H1 (cell line): Measurements from ENCODE around the gene CTSW. TPM values are rescaled to one million over a fixed set of nuclear protein-coding genes. Genes with fewer than 3 reads are reported as not detected.
A peak's percentile ranks its signal among the peaks of the same experiment; 100 is the strongest.

Experiments used
- ATF3 ChIP-seq: IDR thresholded peaks from 2 replicates; pipeline ENCODE4 v1.6.1; 2011; ENCODE audit warnings: low read depth, mild to moderate bottlenecking, low read length; ENCODE audit not compliant: insufficient read depth
- CBX8 ChIP-seq: fragments of 300-800, 300-1000 bp; sonication (generic); IDR thresholded peaks from 2 replicates; pipeline ENCODE4 v1.7.1; 2016; ENCODE audit warnings: low read depth, low read length, borderline replicate concordance
- CREB1 ChIP-seq: IDR thresholded peaks from 2 replicates; pipeline ENCODE4 v1.6.1; 2012; ENCODE audit warnings: inconsistent platforms
- CTBP2 ChIP-seq: IDR thresholded peaks from 2 replicates; pipeline ENCODE4 v1.7.0; 2011; ENCODE audit warnings: borderline replicate concordance, mild to moderate bottlenecking, moderate library complexity, mixed read lengths, low read length; ENCODE audit not compliant: insufficient read depth, insufficient read length
- E2F6 ChIP-seq: IDR thresholded peaks from 2 replicates; pipeline ENCODE4 v1.6.1; 2012; ENCODE audit warnings: inconsistent platforms
- FOSL1 ChIP-seq: IDR thresholded peaks from 2 replicates; pipeline ENCODE4 v1.6.1; 2011; ENCODE audit warnings: mild to moderate bottlenecking, low read depth, low read length, moderate library complexity; ENCODE audit not compliant: insufficient read depth
- HDAC2 ChIP-seq, 2 experiments: fragments of 300-600 bp in 1 of 2; sonication (generic) in 1 of 2; IDR thresholded peaks; 2 replicates each; pipeline ENCODE4 v1.6.1; 2011 to 2012; ENCODE audit warnings: low read depth in 2 of 2, low read length in 2 of 2, mild to moderate bottlenecking in 2 of 2, moderate library complexity in 2 of 2, borderline replicate concordance in 1 of 2, inconsistent platforms in 1 of 2
- KDM1A ChIP-seq: fragments of 200-600, 300-600 bp; sonication (generic); IDR thresholded peaks from 2 replicates; pipeline ENCODE4 v1.7.1; 2016; ENCODE audit warnings: mild to moderate bottlenecking, low read length, borderline replicate concordance
- KDM4A ChIP-seq: IDR thresholded peaks from one replicate; pipeline ENCODE4 v1.7.1; 2012; ENCODE audit warnings: low read depth, mild to moderate bottlenecking, moderate library complexity, low read length, inconsistent platforms; ENCODE audit not compliant: severe bottlenecking
- NANOG ChIP-seq: IDR thresholded peaks from 2 replicates; pipeline ENCODE4 v1.6.1; 2011; ENCODE audit warnings: low read length, low read depth, mild to moderate bottlenecking, inconsistent platforms; ENCODE audit not compliant: insufficient read depth, poor library complexity, severe bottlenecking
- NRF1 ChIP-seq: IDR thresholded peaks from 2 replicates; pipeline ENCODE4 v1.6.1; 2011; ENCODE audit warnings: mild to moderate bottlenecking, low read depth, low read length, improper control_type of control experiment
- POLR2A ChIP-seq, 2 experiments: IDR thresholded peaks; 1 replicate in 1 of 2; 2 replicates in 1 of 2; pipeline ENCODE4 v1.6.1; 2011; ENCODE audit warnings: low read depth in 2 of 2, low read length in 2 of 2, mild to moderate bottlenecking in 2 of 2; ENCODE audit errors: control extremely low read depth in 1 of 2
- RAD21 ChIP-seq, 2 experiments: IDR thresholded peaks in 1 of 2; conservative IDR thresholded peaks in 1 of 2; 2 replicates each; pipeline ENCODE4 v1.6.1; 2011; ENCODE audit warnings: low read depth in 2 of 2, low read length in 2 of 2, improper control_type of control experiment in 1 of 2, inconsistent platforms in 1 of 2, mild to moderate bottlenecking in 1 of 2, moderate library complexity in 1 of 2
- SIN3A ChIP-seq, 2 experiments: IDR thresholded peaks in 1 of 2; conservative IDR thresholded peaks in 1 of 2; 2 replicates each; pipeline ENCODE4 v1.6.1; 2011 to 2012; ENCODE audit warnings: low read length in 2 of 2, improper control_type of control experiment in 1 of 2, low read depth in 1 of 2, mild to moderate bottlenecking in 1 of 2
- TAF1 ChIP-seq: IDR thresholded peaks from 2 replicates; pipeline ENCODE4 v1.6.1; 2011; ENCODE audit warnings: mild to moderate bottlenecking, low read depth, low read length
- TAF7 ChIP-seq: optimal IDR thresholded peaks from 2 replicates; pipeline ENCODE3; 2011; ENCODE audit warnings: low read depth, mild to moderate bottlenecking, inconsistent platforms, low read length, moderate library complexity, borderline replicate concordance
- TBP ChIP-seq: IDR thresholded peaks from 2 replicates; pipeline ENCODE4 v1.6.1; 2011; ENCODE audit warnings: low read depth, low read length, improper control_type of control experiment
- USF2 ChIP-seq: IDR thresholded peaks from 2 replicates; pipeline ENCODE4 v1.6.1; 2011; ENCODE audit warnings: low read length, improper control_type of control experiment
- polyA plus RNA-seq, 7 experiments: library from polyadenylated mRNA; depleted of rRNA in 3 of 7; stranded (reverse) in 5 of 7; unstranded in 2 of 7; fragments of >200 nt in 5 of 7; fragments of 200-250 nt in 2 of 7; gene quantifications; 1 replicate in 5 of 7; 2 replicates in 1 of 7; 4 replicates in 1 of 7; pipeline versions ENCODE4 v1.2.1 to v1.2.3, GENCODE V29; 2011 to 2013; ENCODE audit warnings: missing spikeins in 2 of 7, mixed read lengths in 2 of 7
- total RNA-seq: library from RNA; stranded (reverse); fragmentation: NEBNext Ultra II Directional; extraction: Animal tissue kit (Norgen Biotek cat#: 25700); gene quantifications from 2 replicates; pipeline ENCODE4 v1.2.1, GENCODE V29; 2021

CTSW gene
- total and polyA plus RNA-seq, 2 of the 8 experiments (the other 6 are each of a cell fraction or from before 2014, with no cell fraction given): not detected

- no peak for TF ChIP-seq USF2
- TF ChIP-seq SIN3A (conservative IDR thresholded peaks at IDR 0.05 in 1 of 2, IDR thresholded peaks at IDR 0.05 in 1 of 2; ENCODE audit: low read depth in 1 of 2, low read length in 2 of 2): 0 out of 4 replicates have a peak, but pooled peaks of 1 of the 2 experiments have one; percentile 47
- TF ChIP-seq POLR2A (IDR thresholded peaks at IDR 0.05; ENCODE audit: control extremely low read depth in 1 of 2, low read depth in 2 of 2, low read length in 2 of 2): no peak; a peak in 1 of 3 replicates
- TF ChIP-seq KDM4A: no peak
- TF ChIP-seq CTBP2: no peak
- TF ChIP-seq KDM1A: no peak
- no peak for TF ChIP-seq ATF3
- peak in 1 of 2 experiments; percentile 32; a peak in 1 of 4 replicates for TF ChIP-seq RAD21 (IDR thresholded peaks at IDR 0.05 in 1 of 2, conservative IDR thresholded peaks at IDR 0.05 in 1 of 2; ENCODE audit: low read depth in 2 of 2, low read length in 2 of 2)
- no peak for TF ChIP-seq CBX8
- TF ChIP-seq E2F6: no peak
- no peak for TF ChIP-seq NRF1
- TF ChIP-seq TBP: no peak; the same call in 1 of the 2 replicates
- TF ChIP-seq FOSL1: no peak
- TF ChIP-seq TAF7: peak; percentile 40
- TF ChIP-seq HDAC2 (IDR thresholded peaks at IDR 0.05; ENCODE audit: borderline replicate concordance in 1 of 2, low read depth in 2 of 2, low read length in 2 of 2): 0 out of 4 replicates have a peak, but pooled peaks of 1 of the 2 experiments have one; percentile 45
- no peak for TF ChIP-seq NANOG
- TF ChIP-seq CREB1: no peak
- TF ChIP-seq TAF1: peak; percentile 16; the same call in 1 of the 2 replicates
Measured at GRCh38 chr11:65891219-65892136, 11.8 kb downstream of the CTSW start (continued).
